Activated CD4-positive, alpha-beta T cell treated with anti-CD3 and anti-CD28 coated beads, Interleukin-2, amount 50 U/mL, for 4 hours (primary cell): ENCODE results near the gene RTP3.
"Not testable (repeated sequence)": the region's sequence is repeated elsewhere in the genome, so short reads cannot be mapped to it uniquely, and the experiment has no call there.

Experiments used
- DNase-seq, 2 experiments: peaks; one replicate each; pipeline ENCODE4 v3.0.0-alpha.2; 2020

Gene RTP3

DNA sequence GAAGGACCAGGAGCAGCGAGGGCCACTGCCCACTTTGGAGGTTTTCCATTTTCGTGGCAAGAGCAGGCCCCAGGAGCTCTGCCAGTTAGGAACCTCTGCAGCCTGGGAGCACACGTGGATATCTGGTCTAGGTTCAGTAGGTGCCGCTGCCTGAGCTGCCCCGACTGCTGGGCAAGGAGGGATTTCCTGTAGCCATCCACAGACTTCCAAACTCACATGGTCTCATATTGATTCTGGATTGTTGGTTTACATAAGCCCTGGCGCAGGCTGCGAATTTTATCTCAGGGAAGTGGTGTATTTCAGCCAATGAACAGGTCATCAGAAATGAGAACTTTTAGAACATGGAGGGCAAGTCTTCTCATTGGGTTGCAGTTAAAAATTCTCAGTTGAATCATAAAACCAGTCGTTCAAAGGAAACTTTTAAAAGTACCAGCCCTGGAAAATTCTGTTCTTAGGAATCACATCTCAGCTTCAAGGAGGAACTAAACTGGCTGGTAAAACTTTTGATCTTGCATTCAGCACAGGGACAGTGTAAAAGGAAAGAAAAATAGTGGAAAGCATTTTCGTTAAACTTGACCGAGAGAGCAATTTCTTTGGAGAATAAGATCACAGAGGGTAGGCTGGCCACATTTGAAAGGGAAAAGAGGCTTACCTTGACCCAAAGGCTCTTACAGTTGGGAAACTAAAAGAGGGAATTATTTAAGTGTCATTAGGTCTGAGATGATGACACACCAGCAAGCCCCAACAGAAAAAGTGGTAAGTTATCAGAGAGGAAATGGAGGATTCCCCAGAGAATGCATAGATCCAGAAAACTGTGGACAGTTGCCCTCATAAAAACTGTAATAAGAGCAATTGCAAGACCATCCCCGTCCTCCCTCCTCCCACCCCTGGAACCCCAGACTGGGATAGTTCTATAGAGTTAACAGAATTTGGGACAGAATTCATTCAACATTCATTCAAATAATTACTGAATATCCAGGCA lies 6.4 kb upstream of the RTP3 start:
- DNase-seq = no peak

DNA sequence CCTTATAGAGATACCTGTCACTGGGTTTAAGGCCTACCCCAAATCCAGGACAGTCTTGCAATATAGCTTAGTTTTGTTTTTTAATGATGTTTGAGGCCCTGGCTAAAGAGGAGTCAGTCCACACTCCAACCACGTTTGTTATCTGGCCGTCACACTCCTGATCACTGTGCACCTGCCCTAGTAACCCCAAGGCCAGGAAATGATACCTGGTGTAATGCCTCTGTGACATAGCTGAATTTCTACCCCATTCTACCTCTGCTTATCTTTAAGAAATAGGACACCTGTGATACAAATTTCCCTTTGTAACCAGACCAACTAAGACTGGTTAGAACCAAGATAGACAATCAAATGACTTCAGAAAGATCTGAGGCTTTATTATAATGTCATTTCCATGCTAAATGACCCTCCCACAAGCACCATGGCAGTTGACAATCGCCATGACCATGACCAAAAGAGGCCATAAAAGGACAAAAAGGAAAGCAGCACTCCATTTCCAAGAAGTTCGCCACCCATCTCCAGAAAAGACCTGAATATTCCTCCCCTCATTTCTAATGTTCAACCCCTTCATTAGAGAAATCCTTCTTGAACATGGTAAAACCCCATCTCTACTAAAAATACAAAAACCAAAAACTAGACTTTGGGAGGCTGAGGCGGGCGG lies 4.8 kb upstream of the RTP3 start:
- no peak for DNase-seq

DNA sequence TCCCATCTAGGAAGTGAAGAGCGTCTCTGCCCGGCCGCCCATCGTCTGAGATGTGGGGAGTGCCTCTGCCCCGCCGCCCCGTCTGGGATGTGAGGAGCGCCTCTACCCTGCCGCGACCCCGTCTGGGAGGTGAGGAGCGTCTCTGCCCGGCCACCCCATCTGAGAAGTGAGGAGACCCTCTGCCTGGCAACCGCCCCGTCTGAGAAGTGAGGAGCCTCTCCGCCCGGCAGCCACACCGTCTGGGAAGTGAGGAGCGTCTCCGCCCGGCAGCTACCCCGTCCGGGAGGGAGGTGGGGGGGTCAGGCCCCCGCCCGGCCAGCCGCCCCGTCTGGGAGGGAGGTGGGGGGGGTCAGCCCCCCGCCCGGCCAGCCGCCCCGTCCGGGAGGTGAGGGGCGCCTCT lies 3.3 kb upstream of the RTP3 start:
- DNase-seq = not testable (repeated sequence)

DNA sequence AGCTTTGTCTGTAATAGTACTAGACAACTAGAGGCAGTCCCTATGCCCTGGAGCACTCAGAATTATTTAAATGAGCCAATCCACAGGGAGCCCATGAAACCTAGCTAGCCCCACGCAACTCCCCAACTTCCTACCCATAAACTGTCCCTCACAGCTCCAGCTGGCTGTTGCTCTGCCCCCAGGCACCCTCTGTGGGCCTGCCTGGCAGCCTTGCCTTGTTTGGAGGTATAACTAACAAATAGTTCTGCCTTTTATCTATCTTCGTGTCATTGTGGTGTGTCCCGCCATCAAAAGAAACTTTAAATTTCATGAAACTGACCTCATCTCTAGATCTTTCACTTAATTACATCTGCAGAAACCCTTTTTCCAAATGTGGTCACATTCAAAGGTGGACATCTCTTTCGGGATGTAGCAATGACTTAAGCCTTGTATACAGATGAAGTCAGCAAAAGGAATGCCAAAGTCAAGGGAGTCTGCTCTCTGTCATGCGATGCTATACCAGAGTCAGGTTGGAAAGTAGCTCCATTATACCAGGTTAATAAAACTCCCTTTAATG lies 1.8 kb upstream of the RTP3 start:
- no peak for DNase-seq

DNA sequence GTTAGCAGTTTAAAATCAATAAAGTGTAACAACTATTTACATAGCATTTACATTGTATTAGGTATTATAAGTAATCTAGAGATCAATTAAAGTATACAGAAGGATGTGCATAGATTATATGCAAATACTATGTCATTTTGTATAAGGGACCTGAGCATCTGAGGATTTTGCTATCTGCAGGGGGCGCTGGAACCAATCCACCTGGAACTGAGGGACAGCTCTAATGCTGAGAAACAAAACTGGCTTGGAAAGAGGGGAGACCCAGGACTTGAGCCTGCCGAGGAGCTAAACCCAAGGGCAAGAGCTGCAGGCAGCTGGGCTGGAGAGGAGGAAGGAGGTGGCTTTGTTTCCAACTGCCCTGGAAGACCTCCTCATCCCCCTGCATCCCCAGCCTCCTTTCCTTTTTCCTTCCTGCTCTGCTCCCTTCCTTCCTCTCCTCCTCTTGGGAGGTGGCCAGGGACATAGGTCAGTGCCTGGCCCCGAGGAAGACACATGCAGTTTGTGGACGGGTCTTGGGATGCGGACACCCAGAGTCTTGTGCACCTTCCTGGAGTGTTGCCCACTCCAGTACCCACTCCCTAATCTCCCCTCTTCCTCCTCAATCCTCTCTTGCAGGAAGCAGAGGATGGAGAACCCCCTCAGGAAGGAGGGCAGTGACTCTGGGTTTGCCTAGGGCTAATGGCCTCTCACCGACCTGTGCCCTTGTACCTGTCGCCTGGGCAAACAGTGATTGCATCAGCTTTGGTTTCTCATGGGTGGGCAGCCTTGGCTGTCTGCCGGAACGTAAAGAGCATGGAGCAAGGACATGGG lies 825 bp upstream of the RTP3 start:
- DNase-seq = peak; percentile 56 to 57

DNA sequence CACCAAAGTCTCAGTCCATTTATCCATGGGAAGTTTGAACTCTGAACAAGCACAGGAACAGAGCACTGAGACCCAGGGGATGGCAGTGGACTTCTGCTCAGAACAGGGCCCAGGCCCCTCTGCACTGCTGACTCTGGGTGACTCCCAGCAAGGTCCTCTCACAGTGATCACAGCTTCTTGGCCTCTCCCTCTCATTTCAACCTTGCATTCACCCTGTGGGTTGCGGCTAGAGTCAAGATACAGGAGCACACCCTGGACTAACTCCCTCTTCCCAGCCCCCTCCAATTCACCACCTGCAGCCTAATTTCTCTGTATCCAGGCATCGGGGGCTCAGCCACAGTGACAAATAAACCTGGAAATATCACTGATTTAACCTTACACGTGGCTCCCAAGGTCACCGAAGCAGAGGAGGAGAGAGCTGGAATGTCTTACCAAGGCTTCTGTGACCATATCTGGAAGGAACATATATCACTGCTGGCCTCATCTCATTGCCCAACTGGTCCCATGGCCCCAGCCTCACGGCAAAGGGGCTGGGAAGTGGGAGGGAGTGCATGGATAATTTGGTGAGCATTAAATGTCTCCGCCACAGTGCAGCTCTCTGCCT lies 1.2 kb downstream of the RTP3 start:
- DNase-seq = no peak

DNA sequence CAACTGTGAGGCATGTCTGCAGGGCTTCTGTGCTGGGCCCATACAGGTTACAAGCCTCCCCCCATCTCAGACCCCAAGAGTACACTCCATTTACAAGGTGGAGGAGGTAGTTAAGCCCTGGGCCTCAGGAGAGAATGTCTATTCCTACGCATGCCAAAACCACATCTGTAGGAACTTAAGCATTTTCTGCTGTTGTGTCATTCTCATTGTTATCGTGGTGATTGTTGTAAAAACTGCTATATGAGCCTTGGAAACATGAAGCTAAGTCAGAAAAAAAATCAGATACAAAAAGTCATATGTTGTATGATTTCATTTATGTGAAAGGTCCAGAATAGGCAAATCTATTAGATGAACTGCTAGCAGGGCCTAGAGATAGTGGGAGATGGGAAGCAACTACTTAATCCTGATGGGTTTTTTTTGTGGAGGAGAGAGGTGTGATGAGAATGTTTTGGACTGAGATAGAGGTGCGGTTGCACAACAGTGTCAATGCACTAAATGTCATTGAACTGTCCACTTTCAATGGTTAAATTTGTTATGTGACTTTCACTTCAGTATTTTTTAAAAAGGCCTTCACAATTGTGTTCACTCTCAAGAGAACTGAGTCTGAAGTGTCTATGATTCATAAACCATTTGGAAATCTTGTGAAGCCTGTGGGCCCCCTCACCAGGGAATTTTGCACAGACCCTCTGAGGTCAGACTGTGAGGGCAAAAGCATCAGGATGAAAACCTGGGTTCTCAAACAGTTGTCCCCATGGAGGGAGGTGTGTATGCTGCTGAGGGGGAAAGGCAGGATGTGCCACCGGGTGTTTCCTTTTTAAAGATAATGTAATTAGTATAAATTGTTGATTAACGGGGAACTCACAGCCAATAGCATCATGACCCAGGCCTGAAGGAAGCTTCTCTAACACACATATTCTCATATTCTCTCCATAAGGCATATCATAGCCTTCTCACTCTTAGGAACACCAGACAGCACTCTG lies 3.2 kb downstream of the RTP3 start:
- no peak for DNase-seq

DNA sequence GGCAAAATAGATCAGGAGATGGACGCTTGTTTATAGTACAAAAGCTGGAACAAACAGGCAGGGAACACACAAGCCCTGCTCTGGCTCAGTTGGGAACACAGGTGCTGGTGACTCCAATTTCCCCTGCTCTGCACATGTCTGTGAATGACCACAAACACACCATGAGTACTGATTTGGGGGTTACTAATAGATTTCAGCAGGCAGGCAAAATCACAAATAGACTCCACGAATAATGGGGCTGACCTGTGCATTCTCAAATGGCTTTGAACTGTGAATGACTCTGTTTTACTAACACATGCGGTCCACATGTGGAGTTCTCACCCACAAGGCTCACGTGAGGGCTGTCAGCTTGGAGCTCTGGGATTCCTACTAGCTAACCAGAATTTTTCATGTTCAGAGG lies 3.9 kb downstream of the RTP3 start:
- DNase-seq = no peak

DNA sequence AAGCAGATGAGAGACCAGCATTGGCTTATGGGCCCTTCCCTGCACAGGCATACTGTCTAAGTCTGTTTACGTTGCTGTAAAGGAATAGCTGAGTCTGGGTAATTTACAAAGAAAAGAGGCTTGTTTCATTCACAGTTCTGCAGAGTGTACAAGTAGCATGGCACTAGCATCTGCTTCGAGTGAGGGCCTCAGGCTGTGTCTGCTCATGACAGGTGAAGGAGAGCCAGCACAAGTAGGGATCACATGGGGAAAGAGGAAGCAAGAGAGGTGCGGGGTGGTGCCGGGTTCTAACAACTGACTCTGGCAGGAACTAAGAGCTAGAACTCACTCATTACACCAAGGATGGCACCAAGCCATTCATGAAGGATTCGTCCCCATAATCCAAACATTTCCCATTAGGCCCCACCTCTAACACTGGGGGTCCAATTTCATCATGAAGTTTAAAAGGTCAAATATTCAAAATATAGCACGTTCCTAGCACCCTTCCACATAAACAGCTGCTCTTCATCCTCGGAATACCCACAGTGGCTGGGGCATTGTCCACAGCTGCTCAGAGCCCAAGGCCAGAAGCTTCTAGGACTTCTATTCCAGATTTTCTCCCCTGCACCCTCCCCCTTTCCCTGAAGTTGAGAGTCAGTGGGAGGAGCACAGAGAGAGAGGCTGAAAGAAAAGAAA lies 5.6 kb downstream of the RTP3 start:
- no peak for DNase-seq

DNA sequence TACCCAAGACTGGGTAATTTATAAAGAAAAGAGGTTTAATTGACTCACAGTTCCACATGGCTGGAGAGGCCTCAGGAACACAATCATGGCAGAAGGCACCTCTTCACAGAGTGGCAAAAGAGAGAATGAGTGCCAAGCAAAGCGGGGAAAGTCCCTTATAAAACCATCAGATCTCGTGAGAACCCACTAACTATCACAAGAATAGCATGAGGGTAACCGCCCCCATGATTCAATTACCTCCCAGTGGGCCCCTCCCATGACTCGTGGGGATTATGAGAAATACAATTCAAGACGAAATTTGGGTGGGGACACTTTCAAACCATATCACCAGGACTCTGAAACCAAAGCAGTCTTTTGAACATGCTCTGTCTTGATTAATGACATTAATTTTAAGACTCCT lies 7.0 kb downstream of the RTP3 start:
- peak; percentile 17 to 31 for DNase-seq

DNA sequence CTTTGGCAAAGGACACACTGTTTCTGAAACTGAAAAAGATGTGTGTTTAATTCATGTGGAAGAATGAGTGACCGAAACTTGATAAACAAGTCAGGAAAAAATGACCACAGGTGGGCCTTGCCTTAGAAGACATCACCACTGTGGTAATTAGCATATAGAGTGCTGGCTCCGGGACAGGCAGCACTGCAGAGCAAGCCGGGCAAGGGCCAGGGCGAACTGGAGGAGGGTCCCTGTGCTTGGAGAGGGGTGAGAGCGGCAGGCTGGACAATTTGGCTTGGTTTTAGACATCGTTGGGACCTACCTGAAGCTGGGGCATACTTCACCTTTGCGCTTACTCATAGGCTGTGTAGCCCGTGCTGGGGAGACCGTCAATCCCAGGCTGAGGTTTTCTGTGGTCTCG lies 8.2 kb downstream of the RTP3 start:
- DNase-seq = no peak

DNA sequence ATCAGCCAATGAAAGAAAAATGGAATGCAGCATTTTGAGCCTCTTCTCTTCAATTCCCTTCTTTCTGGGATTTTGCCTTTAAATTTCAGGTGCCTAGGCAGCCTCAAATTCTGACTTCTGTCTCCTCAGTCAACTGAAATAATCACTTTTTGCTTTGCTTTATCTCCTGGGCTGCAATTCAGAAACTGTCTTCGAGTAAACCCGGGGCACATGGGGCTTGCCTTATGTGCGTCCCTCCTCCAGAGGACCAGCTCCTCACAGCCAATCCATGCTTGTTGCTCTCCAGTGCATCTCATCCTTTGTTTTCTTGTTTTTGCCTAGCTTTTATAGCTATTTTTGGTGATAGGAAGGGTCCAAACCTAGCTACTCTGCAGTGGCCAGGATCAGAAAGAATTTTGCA lies 8.8 kb downstream of the RTP3 start:
- DNase-seq = no peak

DNA sequence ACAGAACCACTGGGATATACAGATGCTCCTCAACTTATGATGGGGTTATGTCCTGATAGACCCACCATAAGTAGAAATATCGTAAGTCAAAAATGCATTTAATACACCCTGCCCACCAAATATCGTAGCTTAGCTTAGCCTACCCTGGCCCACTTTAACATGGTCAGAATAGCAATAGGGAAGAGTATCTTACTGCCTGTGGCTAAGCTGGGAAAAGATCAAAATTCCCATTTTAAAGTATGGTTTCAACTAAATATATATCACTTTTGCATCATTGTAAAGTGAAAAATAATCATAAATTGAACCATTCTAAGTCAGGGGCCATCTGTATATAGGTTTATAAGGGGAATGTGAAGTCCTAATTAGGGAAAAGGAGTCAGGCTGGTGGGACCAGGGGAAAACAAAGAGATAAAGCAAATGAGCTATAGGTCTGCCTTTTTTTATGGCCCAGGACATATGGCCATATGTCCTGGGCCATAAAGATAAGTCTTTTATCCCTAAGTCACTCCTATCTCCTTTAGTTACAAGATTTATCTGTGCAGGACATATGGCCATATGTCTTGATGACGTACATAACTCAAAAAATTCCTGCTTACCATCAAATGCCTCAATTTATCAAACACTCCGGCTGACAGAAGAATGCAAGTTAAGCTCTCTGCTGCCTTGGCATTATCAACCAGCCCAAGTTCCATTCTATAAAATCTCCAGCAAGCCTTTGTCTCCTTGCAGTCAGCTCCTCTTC lies 11.2 kb downstream of the RTP3 start:
- no peak for DNase-seq

DNA sequence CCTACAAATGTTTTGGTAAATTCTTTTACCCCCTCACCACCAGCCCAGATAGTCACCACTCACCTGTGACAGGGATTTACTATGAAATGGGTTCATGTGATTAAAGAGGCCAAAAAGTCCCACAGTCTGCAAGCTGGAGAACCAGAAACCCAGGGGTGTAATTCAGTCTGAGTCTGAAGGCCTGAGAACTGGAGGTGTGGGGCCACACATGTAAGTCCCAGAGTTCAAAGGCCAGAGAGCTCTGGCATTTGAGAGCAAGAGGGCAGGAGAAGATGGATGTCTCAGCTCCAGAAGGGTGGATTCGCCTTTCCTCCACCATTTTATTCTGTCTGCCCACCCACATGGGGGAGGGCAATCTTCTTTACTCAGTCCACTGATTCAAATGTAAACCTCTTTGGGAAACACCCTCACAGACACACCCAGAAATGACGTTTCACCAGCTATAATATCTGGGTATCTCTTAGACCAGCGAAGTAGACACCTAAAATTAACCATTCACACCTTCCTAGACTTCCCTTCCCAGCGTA lies 11.9 kb downstream of the RTP3 start:
- no peak for DNase-seq

DNA sequence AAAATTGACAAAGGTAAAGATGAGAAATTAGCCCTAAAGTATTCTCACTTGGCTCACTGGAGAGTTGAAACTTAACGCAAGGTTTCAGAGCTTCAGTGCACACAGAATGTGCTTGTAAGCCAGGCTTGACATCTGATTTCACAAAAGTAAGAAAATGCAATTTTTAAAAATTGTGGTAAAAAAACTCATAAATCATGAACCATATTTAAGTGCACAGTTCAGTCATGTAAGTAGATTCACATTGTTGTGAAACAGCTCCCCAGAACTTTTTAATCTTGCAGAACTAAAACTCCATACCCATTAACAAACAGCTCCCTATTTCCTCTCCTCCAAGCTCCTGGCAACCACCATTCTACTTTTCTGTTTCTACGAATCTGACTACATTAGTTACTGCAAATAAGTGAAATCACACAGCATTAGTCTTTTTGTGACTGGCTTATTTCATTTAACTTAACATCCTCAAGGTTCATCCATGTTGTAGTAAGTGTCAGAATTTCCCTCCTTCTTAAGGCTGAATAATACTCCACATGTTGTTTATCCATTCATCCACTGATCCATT lies 14.5 kb downstream of the RTP3 start:
- DNase-seq = no peak

DNA sequence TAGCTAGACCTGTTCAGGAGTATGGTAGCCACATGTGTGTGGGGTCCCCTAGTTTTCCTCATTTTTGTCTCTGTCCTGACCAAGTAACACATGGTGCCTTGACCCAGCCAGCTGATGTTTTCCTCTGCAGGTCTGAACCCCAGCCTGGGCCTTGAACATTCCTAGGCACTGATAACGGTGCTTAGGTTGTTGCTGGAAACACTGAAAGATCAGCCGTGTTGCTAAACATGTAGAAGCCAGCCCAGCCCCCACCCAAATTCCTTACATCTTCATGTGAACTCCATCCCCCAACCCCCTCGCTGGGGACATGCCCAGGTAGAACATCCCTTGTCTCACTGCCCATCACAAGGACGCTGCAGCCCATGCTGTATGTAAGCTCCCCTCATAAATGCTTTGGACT lies 18.7 kb downstream of the RTP3 start:
- DNase-seq = no peak

DNA sequence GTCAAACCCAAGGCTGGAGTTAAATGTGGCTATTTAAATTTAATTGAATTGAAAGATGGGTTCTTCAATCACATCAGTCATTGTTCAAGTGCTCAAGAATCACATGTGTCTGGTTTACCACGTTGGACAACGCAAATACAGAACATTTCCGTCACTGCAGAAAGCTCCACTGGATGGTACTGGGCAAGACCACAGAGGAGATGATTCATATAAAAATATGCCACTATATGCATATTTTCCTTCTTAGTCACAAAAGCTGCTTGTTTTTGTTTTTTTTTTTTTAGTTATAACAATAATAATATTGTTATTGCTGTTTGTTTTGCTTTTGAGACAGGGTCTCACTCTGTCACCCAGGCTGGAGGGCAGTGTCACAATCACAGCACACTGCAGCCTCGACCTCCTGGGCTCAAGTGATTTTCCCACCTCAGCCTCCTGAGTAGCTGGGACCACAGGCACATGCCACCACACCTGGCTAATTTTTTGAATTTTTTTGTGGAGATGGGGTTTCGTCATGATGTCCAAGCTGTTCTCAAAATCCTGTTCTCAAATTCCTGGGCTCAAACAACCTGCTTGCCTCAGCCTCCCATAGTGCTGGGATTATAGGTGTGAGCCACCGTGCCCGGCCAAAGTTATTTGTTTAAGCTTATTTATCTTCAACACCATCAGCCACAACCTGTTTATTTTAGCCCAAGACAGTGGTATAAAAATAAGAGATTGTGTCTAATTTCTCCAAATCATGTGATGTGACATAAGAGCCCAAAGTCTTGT lies 19.4 kb downstream of the RTP3 start:
- DNase-seq = no peak

DNA sequence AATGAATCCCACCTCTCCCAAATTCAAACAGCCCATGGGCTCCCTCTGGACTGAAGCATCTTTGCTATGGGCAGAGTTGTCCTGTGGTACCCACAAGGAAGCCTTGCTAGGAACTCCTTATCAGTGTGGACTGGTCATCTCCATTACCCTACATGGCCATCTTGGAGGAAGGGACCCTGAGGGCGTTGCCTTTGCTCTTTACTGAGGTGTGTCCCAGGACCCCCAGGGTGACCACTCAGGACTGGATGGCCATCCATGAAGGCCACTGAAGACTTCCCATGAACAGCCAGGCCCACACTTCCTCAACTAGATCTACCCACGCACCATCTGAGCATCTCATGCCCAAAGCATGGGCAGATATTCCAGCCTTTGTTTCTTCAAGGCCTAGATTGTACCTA lies 20.0 kb downstream of the RTP3 start:
- no peak for DNase-seq

DNA sequence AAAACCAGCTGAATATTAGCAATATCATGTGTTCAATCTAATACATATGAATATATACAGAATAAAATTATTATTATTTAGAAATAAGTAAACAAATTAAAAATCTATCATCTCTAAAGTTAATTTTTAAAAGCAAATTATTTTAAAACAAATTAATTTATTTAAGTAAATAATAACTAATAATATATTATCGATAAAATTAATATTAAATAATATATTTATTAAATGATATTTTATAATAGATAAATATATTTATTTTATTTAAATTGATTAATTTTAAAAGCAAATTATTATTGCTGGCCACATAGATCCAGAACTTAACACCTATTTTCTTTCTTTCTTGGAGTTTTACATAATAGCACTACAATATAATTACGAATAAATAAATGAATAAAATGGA lies 22.2 kb downstream of the RTP3 start:
- DNase-seq = no peak
